HT1080 (cell line): Measurements from ENCODE around the gene ZNF205. TPM values are rescaled to one million over a fixed set of nuclear protein-coding genes. Genes with fewer than 3 reads are reported as not detected.
A peak's percentile ranks its signal among the peaks of the same experiment; 100 is the strongest.
"Not testable (repeated sequence)": the region's sequence is repeated elsewhere in the genome, so short reads cannot be mapped to it uniquely, and the experiment has no call there.

ENCODE experiments used
- DNase-seq: peaks from one replicate; pipeline ENCODE4 v3.0.0-alpha.2; 2015; ENCODE audit warnings: low read depth
- total RNA-seq: library from RNA; depleted of rRNA; stranded (reverse); fragments of >200 nt; shearing (Covaris generic); gene quantifications from 2 replicates; pipeline ENCODE4 v1.2.3, GENCODE V29; 2014

ZNF205 gene
- total RNA-seq, 1 experiment from 2014 or later = 15.3 TPM

DNA sequence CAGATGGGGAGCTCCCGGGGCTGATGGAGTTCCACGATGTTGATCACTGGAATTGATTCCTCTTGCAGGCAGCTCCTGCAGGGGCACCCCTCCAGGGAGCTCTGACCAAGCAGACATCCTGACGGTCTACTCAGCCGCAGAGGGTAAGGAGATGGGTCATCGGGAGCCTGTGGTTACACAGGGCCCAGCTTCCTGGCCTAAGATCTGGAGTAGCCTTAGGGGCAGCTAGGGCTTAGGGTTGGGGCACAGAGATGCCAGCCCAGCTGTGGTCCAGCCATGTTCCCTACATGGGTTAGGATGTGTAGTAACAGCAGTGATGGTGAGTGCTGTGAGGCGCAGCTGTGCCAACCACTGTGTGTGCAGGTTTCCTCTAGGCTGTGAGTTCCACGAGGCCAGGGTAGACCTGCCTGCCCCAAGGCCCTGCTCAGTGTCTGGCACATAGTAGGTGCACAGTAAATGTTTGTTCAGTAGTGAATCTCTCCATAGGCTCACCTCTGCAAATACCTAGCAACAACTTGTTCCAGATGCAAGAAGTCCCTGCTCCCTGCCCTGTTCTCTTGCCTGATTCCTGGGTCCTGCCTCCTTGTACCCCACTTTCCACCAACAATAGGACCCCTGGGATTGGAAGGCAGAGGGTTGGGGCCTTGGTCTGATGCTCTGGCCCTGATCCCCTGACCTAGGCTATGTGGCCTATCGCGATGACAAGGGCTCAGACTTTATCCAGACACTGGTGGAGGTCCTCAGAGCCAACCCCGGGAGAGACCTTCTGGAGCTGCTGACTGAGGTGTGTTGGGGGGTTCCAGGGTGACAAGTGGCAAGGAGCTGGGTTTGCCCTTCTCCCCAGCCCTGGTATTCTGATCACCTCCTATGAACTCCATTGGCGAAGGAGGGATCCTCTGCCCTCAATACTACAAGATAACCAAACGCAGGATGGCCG is 36.1 kb downstream of the ZNF205 start:
- DNase-seq = no peak

DNA sequence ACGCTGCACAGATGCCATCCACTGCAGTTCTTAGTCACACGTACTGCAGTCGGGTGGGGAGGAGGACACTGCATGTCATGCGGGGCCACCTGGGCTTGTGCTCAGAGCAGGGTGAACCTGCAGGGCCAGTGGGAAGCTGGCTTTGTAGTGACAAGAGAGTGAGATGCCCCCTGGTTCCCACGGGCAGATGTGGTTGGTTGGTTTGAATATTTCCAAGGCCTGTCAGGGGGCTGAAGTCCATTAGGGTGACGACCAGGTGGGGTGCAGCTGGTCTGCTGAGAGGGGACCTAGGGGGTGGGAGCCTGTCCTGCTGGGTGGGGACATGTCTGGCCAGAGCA is 36.8 kb downstream of the ZNF205 start:
- DNase-seq = no peak

DNA sequence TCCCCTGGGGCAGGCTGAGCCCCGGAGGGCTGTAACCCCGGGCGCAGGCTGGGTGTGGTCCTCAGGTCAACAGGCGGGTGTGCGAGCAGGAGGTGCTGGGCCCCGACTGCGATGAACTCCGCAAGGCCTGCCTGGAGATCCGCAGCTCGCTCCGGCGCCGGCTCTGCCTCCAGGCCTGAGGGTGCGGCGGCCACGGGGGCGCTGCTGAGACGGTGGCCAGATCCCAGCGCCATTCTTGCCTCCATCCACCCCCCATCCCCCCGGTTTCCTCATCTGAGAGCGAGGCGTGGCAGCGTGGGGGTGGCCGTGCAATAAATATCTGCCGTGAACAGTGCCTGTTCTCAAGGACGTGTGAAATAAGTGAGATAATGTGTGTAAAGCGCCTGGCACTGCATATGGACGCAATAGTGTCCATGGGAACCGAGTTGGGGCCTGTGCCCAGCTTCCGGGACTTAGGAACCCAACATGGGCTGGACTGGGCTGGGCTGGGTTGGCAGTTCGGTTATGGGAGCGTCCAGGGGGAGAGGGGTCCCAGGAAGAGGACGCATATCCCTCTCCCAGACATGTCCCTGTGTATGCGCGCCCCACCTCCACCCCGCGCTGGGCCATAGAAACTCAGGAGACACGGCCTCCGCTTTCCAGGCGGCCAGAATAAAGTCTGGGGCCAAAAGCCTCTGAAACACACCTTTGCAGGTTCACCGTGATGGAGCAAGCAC is 37.4 kb downstream of the ZNF205 start:
- peak; percentile 36 for DNase-seq

DNA sequence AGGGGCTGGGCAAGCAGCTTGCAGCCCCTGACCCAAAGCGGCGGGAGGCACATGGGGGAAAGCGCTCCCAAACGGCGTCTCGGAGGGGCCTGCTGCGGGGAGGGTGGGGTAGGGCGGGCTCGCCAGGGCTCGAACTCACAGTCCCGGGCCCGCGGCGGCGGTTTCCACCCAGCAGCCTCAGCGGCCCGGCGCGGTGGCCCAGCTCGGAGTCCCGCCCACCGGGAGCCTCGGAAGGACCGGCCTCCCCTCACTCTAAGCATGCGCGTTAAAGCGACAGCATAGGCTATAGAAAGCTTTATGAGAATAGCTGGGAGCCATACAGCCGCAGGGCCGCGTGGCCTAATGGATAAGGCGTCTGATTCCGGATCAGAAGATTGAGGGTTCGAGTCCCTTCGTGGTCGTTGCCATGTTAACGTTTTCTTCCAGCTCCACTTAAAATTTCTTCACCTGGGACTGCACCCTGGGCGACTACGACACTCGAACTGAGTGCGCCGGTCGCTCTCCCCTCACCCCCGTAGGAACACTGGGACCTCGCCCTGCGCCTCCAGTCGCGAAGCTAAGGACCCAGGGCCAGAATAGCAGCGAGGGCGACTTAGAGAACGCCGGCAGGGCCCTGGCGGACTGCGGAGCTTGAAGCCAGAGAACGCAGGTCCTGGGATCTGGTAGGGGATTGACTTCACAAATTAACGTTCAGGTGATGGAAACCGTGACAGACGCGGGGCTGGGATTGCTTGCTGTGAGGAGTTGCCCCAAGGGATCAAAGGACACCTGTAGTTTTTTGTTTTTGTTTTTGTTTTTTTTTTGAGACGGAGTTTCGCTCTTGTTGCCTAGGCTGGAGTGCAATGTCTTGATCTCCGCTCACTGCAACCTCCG is 38.2 kb downstream of the ZNF205 start:
- DNase-seq = peak; percentile 98

DNA sequence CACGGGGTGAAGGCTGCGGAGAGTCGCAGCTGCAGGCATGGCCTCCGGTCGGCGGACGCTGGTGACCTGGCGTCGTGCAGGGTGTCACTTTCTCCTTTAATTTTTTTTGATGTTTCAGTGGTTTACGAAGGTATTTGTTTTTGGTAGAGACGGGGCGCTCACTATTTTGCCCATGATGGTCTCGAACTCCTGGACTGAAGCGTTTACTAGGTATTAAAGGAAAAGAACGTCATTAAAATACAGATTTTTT is 39.6 kb downstream of the ZNF205 start:
- no peak for DNase-seq

DNA sequence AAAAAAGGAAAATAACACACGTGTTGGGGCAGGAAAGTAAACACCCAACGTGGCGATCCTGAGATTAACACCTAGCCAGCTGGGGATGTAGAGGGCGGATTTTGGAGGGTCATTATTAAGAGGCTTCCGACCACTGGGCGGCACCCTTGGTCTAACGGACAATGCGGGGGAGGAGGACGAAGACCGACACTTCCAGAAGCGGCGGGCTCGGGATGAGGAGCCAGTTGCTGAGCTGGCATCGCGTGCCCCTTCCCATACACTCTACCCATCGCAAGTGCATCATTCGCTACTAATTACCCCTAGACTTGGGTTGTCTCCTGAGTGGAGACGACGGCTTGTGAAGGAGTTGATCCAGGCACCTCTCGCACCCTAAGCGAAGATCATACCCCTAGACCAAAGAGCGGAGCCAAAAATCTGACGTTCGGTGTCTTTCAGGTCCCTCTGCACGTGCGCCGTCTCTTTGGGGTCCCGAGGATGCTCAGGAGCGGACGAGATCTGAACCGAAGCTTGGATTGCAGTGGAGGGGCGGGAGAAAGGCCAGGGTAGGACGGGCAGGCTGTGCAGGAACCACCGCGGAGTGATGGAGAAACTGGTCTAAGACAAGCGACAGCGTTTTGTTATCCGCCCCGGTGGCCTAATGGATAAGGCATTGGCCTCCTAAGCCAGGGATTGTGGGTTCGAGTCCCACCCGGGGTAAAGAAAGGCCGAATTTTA is 40.0 kb downstream of the ZNF205 start:
- DNase-seq = peak; percentile 93

DNA sequence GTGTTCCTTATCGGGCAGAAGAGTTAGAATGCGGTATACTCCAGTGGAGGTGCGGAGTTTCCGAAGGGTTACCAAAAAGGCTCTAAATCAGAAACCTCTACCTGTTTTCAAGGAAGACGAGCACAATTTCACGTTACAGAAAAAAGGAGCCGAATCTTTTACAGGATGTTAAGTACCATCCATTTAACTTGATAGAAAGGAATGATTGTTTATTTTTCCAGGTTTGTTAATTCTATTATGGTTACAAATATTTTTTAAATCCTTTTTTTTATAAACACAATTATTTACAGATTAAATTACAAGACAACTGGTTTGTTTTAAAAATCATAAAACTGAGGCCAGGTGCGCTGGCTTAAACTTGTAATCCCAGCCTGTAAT is 40.6 kb downstream of the ZNF205 start:
- no peak for DNase-seq

DNA sequence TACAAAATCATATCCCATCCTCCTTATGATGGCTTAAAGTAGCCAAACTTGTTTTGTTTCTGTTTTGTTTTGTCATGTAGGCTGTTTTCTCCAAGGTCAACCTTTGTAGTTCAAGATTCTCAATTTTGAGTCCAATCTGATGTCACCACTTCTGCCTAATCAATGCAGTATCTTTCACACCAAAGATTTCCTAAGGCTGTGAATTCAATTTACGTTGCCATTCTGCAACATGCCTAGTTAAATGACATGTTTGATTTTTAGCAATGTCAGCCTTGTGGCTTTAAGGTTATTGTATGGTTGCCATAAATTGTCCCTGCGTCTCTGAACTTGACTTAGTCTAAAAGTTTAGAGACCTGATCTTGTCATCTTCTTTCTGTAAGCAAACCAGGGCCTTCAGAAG is 42.8 kb downstream of the ZNF205 start:
- no peak for DNase-seq

DNA sequence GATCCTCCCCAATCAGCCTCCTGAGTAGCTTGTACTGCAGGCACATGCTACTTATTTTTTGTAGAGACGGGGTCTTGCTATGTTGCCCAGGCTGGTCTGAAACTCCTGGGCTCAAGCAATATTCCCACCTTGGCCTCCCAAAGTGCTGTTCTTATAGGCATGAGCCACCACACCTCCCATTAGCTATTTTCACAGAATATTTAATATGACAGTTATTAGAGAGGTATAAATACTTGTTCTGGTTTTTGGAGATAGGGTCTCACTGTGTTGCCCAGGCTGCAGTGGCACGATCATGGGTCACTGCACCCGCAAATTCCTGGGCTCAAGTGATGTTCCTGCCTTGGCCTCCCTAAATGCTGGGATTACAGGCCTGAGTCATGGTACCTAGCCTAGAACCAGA is 43.6 kb downstream of the ZNF205 start:
- DNase-seq = no peak

DNA sequence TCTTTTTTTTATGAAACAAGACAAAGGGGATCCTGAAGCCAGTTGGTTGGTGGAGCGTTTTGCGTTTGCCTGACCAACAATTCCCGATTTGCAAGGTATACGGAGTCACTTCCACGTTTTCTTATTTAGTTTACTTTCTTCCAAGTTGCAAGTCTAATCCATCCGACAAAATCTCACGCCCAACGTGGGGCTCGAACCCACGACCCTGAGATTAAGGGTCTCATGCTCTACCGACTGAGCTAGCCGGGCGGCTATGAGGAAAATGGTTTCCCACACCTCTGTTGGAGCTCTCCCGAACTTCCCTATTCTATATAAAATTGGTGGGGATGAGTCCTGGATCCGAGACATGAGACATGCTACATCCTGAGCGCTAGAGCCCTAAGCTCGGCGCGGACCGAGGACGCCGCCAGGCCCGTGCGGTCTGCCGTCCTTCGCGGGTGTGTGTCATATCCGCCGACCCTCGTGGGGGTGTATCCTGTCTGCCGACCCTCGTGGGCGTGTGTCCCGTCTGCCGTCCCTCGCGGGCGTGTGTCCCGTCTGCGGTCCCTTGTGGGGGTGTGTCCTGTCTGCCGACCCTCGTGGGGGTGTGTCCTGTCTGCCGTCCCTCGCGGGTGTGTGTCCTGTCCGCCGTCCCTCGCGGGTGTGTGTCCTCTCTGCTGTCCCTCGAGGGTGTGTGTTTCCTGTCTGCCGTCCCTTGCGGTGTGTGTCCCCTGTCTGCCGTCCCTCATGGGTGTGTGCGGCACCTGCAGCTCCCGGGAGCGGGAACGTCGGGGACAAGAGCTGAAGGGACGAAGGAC is 45.0 kb downstream of the ZNF205 start:
- DNase-seq = peak; percentile 99

DNA sequence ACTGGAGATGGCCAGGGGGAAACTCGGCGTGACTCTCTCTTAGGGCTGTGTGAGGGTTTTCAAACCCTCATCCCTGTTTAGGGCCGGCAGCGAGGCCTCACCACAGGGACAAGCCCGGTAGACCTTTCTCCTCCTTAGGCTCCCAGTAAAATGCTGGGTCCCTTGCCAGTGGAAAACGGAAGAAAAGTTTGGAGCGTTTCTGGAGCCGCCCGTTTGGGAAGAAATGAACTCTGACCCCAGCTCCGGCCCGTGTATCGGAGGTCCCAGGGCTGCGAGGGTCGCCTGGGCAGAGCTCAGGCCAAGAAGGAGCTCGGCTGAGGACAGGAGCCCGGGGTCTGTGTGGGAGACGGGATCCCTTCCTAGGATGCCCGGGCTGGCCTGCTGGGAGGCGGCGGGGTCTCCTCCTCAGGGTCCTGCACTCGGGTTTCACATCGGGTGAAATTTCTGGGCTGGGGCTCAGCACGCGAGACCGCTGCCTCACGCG is 45.7 kb downstream of the ZNF205 start:
- no peak for DNase-seq

DNA sequence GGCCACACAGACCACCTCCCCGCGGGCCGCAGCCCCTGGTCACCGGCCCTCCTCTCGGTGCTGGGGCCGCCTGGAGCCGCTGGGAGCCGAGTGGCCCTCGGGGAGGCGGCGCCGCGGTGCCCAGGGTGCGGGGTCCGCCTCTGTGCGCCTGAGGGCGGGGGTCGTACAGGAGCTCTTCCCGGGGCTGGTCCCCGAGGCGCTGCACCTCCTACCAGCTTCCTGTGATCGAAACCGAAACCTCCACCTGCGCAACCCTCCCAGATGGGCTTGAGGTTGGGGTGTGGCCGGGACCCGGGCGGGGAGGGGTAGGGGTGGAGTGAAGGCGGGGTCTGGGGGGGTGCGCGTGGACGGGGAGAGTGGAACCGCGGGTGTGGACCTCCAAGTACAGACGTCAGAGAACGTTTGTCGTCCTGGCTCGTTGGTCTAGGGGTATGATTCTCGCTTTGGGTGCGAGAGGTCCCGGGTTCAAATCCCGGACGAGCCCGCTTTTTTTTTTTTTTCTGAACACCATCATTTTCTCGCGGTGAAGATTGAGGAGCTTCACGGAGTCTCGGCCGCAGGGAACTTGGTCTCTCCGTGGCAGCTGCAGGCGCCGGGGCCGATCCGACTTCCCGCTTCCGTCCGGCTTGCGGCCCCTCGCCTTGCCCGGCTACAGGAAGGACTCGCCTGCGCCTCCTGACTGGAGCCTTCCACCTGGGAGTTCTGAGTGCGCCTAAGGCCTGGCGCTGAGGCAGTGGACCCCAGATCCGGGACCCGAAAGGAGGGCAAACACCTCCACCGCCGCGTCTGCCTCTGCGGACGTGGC is 46.3 kb downstream of the ZNF205 start:
- DNase-seq = peak; percentile 93

DNA sequence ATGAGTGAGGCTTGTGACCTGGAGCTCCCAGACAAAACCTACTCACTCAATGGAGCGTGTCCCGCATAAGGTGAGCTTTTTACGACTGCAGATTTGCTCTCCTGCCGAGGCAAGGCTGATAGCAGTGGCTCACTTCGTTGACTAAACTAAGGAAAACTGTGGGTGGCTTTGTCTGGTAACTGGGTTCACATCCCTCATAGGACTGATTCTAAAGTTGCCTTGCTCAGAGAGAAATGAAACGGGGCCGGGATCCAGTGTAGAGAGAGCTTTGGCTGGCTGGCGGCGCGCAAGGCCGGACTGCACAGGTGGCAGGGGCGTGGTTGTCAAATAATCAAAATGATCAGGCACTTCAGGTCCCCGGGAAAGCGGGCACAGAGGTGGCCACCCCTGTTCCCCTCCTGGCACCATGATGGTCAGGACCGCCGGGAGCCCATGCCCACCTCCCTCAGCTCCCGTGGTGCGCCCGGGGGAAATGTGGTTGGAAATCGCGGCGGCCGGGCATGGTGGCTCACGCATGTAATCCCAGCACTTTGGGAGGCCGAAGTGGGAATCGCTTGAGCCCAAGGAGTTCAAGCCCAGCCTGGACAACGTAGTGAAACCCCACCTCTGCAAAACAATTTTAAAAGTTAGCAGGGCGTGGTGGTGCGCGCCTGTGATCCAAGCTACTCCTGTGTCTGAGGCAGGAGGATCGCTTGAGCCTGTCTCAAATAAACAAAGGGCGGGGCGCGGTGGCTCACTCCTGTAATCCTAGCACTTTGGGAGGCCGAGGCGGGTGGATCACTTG is 49.0 kb downstream of the ZNF205 start:
- DNase-seq = no peak

DNA sequence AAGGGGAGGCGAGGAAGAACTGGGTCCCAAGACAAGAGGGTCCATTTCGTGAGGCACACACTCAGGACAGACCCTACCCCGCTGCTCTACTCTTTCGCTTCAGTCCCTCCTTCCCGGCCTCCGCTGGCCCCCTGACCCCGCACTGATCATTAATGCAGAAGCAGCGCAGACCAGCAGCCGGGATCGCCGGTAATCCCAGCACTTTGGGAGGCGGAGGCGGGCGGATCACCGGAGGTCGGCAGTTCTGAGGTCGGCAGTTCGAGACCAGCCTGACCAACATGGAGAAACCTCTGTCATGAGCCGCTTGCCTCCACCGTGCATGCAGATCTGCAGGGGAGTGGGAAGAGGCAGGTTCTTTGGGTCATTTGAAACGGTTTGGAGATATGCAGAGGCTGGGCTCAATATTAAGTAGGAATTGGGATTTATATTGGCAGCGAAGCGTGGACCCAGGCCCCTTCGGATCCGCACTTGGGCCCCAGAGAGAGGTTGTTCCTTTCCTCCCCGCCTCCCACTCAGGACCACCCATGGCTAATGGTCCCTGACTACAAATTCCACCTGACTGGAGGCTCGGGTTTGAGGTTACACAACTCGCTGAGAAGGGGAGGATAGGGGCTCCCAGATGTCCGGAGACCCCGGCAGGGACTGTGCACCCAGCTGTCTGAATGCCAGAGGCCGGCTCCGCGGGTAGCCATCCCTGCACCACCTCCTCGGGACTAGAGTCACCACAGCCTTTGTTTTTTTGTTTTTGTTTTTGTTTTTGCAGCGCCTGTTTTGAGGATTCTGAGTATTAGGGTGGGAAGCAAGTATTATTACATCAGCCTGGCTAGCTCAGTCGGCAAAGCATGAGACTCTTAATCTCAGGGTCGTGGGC is 52.0 kb downstream of the ZNF205 start:
- DNase-seq = no peak

DNA sequence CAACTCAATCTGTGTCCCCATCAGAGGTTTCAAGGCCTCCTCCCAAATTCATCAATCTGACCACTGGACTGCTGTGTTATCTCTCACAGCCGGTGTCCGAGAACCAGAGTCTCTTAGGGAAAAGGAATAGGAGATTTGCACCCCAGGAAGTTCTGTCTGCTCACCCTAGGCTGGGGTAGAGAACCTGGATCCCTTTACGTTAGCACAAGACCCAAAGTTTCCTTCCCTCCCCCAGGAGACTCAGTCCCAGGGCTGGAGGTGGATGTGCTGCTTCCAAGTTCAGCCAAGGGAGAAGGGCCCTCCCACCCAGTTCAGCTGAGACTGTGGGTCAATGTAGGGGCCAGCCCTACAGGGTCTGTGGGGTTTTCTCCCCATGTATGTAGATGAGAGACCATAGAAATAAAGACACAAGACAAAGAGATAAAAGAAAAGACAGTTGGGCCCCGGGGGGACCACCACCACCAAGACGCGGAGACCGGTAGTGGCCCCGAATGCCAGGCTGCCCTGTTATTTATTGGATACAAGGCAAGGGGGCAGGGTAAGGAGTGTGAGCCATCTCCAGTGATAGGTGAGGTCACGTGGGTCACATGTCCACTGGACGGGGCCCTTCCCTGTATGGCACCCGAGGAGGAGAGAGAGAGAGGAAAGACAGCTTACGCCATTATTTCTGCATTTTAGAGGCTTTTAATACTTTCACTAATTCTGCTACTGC is 52.9 kb downstream of the ZNF205 start:
- DNase-seq = no peak

DNA sequence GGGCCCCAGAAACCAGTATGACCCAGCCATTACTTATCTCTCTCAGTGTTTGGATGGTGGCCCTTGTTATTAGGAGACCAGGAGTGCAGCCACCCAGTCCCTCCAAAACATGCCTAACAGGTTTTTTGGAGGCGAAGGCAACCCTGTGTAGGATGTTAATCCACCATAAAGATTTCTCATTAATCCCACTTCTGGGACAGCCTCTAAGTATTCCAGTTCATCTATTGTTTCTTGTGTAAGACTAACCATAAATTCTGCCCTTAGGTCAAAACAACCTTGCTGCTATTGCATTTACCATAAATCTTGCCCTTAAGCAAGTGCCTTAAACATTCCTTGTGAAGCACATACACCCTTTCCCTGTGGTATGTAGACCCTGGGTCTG is 54.1 kb downstream of the ZNF205 start:
- DNase-seq = no peak

DNA sequence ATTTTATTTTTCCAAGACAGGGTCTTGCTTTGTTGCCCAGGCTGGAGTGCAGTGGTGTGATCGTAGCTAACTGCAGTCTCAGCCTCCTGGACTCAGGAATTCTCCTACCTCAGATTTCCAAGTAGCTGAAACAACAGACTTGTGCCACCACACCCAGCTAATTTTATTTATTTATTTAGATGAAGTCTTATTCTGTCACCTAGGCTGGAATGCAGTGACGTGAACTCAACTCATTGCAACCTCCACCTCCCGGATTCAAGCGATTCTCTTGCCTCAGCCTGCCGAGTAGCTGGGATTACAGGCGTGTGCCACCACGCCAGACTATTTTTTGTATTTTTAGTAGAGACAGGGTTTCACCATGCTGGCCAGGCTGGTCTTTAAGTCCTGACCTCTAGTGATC is 56.3 kb downstream of the ZNF205 start:
- DNase-seq = not testable (repeated sequence)
